Endothelial cell of umbilical vein (primary cell): ENCODE measurements around the gene RGR. TPM values are rescaled to one million over a fixed set of nuclear protein-coding genes. Genes with fewer than 3 reads are reported as not detected.

Experiments used
- BruUV-seq: library from RNA; stranded (reverse); fragments of 400-500 nt; replicated peaks from 2 replicates; lab custom pipeline; 2021; lab: Mats Ljungman, UMichigan
- CTCF ChIA-PET: fragments of 300-600, 350-600 bp; sonication (Branson Sonifier 250); formaldehyde crosslinking; loops from one replicate; lab custom pipeline; 2021; ENCODE audit warnings: antibody characterized with exemption, inconsistent platforms; lab: Charles Lee
- POLR2A ChIA-PET: fragments of 300-600, 350-600 bp; sonication (Branson Sonifier 250); formaldehyde crosslinking; loops from one replicate; lab custom pipeline; 2021; ENCODE audit warnings: antibody characterized with exemption, inconsistent platforms; lab: Charles Lee
- DNase-seq: peaks from one replicate; pipeline ENCODE4 v3.0.0-alpha.2; 2011; ENCODE audit warnings: low read depth, low spot score
- FAIRE-seq: peaks from 2 replicates; lab custom pipeline; 2011; peaks lifted over from hg19 to GRCh38; lab: Jason Lieb, UNC
- H2AFZ ChIP-seq: 2 replicates; pipeline ENCODE4 v1.6.0; 2012; ENCODE audit warnings: low read depth, low read length, control low read depth, inconsistent platforms
- H3K27ac ChIP-seq: 2 replicates; pipeline ENCODE4 v1.5.1; 2011; ENCODE audit warnings: low read depth, mild to moderate bottlenecking, control low read depth, low read length, moderate library complexity; ENCODE audit not compliant: insufficient read depth
- H3K27me3 ChIP-seq, 2 experiments: 2 replicates each; pipeline versions ENCODE4 v1.6.0 to v1.6.1; 2011; ENCODE audit warnings: low read length in 2 of 2, mixed read lengths in 1 of 2; ENCODE audit not compliant: control insufficient read depth in 2 of 2, insufficient read depth in 2 of 2
- H3K36me3 ChIP-seq, 2 experiments: 2 replicates in 1 of 2; 3 replicates in 1 of 2; pipeline ENCODE4 v1.5.1; 2011; ENCODE audit warnings: low read length in 2 of 2, mild to moderate bottlenecking in 1 of 2, moderate library complexity in 1 of 2; ENCODE audit not compliant: control insufficient read depth in 2 of 2, insufficient read depth in 2 of 2; ENCODE audit errors: extremely low read depth in 1 of 2
- H3K4me1 ChIP-seq: 3 replicates; pipeline ENCODE4 v1.5.1; 2011; ENCODE audit warnings: mild to moderate bottlenecking, low read length; ENCODE audit not compliant: control insufficient read depth, insufficient read depth; ENCODE audit errors: extremely low read depth
- H3K4me2 ChIP-seq: 2 replicates; pipeline ENCODE4 v1.6.1; 2011; ENCODE audit warnings: low read length, control low read depth, mixed read lengths; ENCODE audit not compliant: insufficient read depth
- H3K4me3 ChIP-seq, 3 experiments: fragments of 200-600 bp in 1 of 3; sonication (generic), shearing (Covaris generic) in 1 of 3; replicated peaks in 1 of 3; 2 replicates each; pipeline ENCODE4 v1.5.1; 2011 to 2016; ENCODE audit warnings: control low read depth in 3 of 3, low read length in 3 of 3, mild to moderate bottlenecking in 2 of 3, inconsistent platforms in 1 of 3, low read depth in 1 of 3, moderate library complexity in 1 of 3; ENCODE audit not compliant: insufficient read depth in 1 of 3
- H3K79me2 ChIP-seq: 2 replicates; pipeline ENCODE4 v1.6.0; 2012; ENCODE audit warnings: low read length, inconsistent platforms; ENCODE audit not compliant: control insufficient read depth, insufficient read depth
- H3K9ac ChIP-seq: replicated peaks from 2 replicates; pipeline ENCODE3; 2011; ENCODE audit warnings: low read length, control low read depth; ENCODE audit not compliant: insufficient read depth; ENCODE audit errors: extremely low read depth
- H3K9me1 ChIP-seq: replicated peaks from 3 replicates; pipeline ENCODE4 v1.6.0; 2011; ENCODE audit warnings: mild to moderate bottlenecking, low read length; ENCODE audit not compliant: control insufficient read depth, insufficient read depth; ENCODE audit errors: extremely low read depth
- H3K9me3 ChIP-seq: replicated peaks from 2 replicates; pipeline ENCODE4 v1.5.1; 2012; ENCODE audit warnings: low read length, inconsistent platforms; ENCODE audit not compliant: control insufficient read depth, insufficient read depth
- H4K20me1 ChIP-seq: replicated peaks from 2 replicates; pipeline ENCODE3; 2011; ENCODE audit warnings: mild to moderate bottlenecking, low read length; ENCODE audit not compliant: control insufficient read depth, insufficient read depth; ENCODE audit errors: extremely low read depth
- CTCF ChIP-seq, 2 donors: IDR thresholded peaks; 1 replicate in 1 of 2; 2 replicates in 1 of 2; pipeline ENCODE4 v1.5.1; 2011; ENCODE audit warnings: low read length in 2 of 2, mild to moderate bottlenecking in 2 of 2, moderate library complexity in 2 of 2, control low read depth in 1 of 2, inconsistent platforms in 1 of 2, low read depth in 1 of 2; ENCODE audit not compliant: insufficient read depth in 1 of 2; ENCODE audit errors: extremely low read depth in 1 of 2
- FOS ChIP-seq: IDR thresholded peaks from 2 replicates; pipeline ENCODE4 v1.6.1; 2011; ENCODE audit warnings: mild to moderate bottlenecking, low read length, moderate library complexity, borderline replicate concordance; ENCODE audit not compliant: insufficient read depth
- MYC ChIP-seq: IDR thresholded peaks from one replicate; pipeline ENCODE4 v1.6.1; 2011; ENCODE audit warnings: mild to moderate bottlenecking, low read depth, low read length
- POLR2AphosphoS5 ChIP-seq: IDR thresholded peaks from 2 replicates; pipeline ENCODE4 v1.6.1; 2012; ENCODE audit warnings: low read depth, mild to moderate bottlenecking, control low read depth, low read length, moderate library complexity; ENCODE audit not compliant: insufficient read depth
- dilution Hi-C: fragments of 300-500 bp; cut with MboI; formaldehyde crosslinking; loops from one replicate; pipeline ENCODE4 v1.15.0; 2019; ENCODE audit warnings: low sequenced_read_pairs; ENCODE audit not compliant: extremely low pct_ligation_motif_present
- intact Hi-C: fragments of 100-400 bp; cut with micrococcal nuclease; formaldehyde crosslinking; loops from one replicate; pipeline ENCODE4 v1.10.0; 2022
- polyA plus RNA-seq, 4 experiments: library from polyadenylated mRNA; depleted of rRNA in 3 of 4; stranded (reverse) in 3 of 4; unstranded in 1 of 4; fragments of >200 nt; gene quantifications; 2 replicates each; pipeline versions ENCODE4 v1.2.1 to v1.2.3, GENCODE V29; 2011 to 2012; ENCODE audit warnings: missing spikeins in 1 of 4
- total RNA-seq: library from RNA; stranded (reverse); gene quantifications from 2 replicates; pipeline ENCODE4 v1.2.3, GENCODE V29; 2021

The RGR gene
- total and polyA plus RNA-seq, 2 donors (not counting 3 experiments of a cell fraction or from before 2014, with no cell fraction given): not detected

DNA sequence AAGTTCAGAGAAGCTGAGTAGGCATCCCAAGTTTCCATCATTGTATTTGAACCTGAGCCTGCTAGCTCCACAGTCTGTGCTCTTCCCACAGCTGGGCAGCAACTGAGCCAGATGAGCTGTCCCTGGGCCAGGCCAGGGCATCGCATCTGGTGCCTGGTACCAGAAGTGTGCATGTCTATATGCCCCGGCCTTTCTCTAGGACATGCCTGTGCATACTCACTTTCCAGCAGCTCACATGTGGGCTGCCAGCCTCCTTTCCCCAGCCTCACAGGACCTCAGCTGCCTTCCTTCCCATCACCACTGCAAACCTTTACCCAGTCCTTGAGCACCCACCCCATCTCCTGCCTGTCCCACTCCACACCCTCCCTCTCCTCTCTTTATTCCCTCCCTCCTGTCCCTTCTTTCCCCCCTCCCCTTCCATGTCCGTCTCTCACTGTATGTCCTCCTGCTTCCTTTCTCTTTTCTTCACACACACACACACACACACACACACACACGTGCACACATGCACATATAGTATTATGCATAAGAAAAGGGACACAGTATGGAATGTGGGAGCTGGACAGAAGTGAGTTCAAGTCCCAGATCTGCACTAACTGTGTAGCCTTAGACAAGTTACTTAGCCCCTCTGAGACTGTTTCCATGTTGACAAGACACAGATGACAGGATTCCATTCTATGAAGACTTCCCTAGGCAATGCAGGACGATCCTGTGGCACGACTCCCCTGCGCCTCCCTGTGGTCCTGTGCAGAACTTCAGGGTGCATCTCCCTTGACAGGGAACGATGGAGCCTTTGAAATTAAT is 39.6 kb upstream of the RGR start:
- Histone ChIP-seq H3K27ac (no peak overlapping the region), H3K79me2 (no peaks in the 10 kb centered on the region), H3K36me3 (no peaks in the 10 kb centered on the region), H3K9ac (no peak overlapping the region), H3K9me1 (no peaks in the 10 kb centered on the region), H3K27me3 (no peaks in the 10 kb centered on the region), H3K4me2 (no peak overlapping the region), H2AFZ (no peak overlapping the region), H3K4me1 (no peaks in the 10 kb centered on the region), H4K20me1 (no peaks in the 10 kb centered on the region), H3K4me3 (no peak overlapping the region), H3K9me3 (no peaks in the 10 kb centered on the region)
- DNase-seq (peak; percentile 39), FAIRE-seq (peak; percentile 78)
- dilution Hi-C loops: no loop called here
- no TSS peak for BruUV-seq
- POLR2A ChIA-PET: no interaction called here
- peak; percentile 71 to 83 for TF ChIP-seq CTCF (IDR thresholded peaks at IDR 0.05; ENCODE audit: extremely low read depth in 1 of 2, insufficient read depth in 1 of 2, low read depth in 1 of 2, low read length in 2 of 2)
- TF ChIP-seq POLR2AphosphoS5: no peak
- TF ChIP-seq MYC: no peak
- TF ChIP-seq FOS: no peak
- intact Hi-C loops: loop anchor here (2.0 kb wide), 2 partner anchors 58 to 78 kb away; no protein-coding TSS in a partner anchor
- CTCF ChIA-PET: interaction anchor here (1.1 kb wide), 1 partner anchor 36 kb away, joined by 3 read pairs; no protein-coding TSS in a partner anchor
